Daoy (cell line): Measurements from ENCODE around the gene FBXW10. TPM values are rescaled to one million over a fixed set of nuclear protein-coding genes. Genes with fewer than 3 reads are reported as not detected.
"Not testable (repeated sequence)": the region's sequence is repeated elsewhere in the genome, so short reads cannot be mapped to it uniquely, and the experiment has no call there.

Experiments used
- DNase-seq: peaks from one replicate; pipeline ENCODE4 v3.0.0-alpha.2; 2015; ENCODE audit warnings: low read depth
- total RNA-seq: library from RNA; depleted of rRNA; stranded (reverse); fragments of >200 nt; shearing (Covaris generic); gene quantifications from 2 replicates; pipeline ENCODE4 v1.2.3, GENCODE V29; 2014; rRNA removed

FBXW10 gene
- total RNA-seq: 0.06 TPM in 1 of 2 replicates, not detected in the other

GRCh38 chr17:18743699-18744421 lies at the start of gene FBXW10:
TSS of gene FBXW10 (plus strand) at chr17:18744054. CDS start at chr17:18744245, 191 bp downstream.
- DNase-seq: not testable (repeated sequence)

- not testable (repeated sequence) for DNase-seq
These were observed 48.7 kb upstream of the FBXW10 start for GRCh38 chr17:18695143-18695542.

GRCh38 chr17:18698473-18699103 lies 45.3 kb upstream of the FBXW10 start:
- not testable (repeated sequence) for DNase-seq

- not testable (repeated sequence) for DNase-seq
These were observed 37.9 kb upstream of the FBXW10 start for GRCh38 chr17:18705955-18706354.

GRCh38 chr17:18708215-18708614 lies 35.6 kb upstream of the FBXW10 start:
- DNase-seq: not testable (repeated sequence)

GRCh38 chr17:18712354-18712999 lies 31.4 kb upstream of the FBXW10 start:
- DNase-seq: peak; percentile 73

- DNase-seq: peak; percentile 87
These were observed 25.0 kb upstream of the FBXW10 start for GRCh38 chr17:18718643-18719427.

- DNase-seq: not testable (repeated sequence)
These were observed 24.3 kb upstream of the FBXW10 start for GRCh38 chr17:18719428-18720110.

GRCh38 chr17:18721775-18722547 lies 21.9 kb upstream of the FBXW10 start:
- DNase-seq: not testable (repeated sequence)

GRCh38 chr17:18722612-18723011 lies 21.2 kb upstream of the FBXW10 start:
- not testable (repeated sequence) for DNase-seq

- DNase-seq: not testable (repeated sequence)
These were observed 20.3 kb upstream of the FBXW10 start for GRCh38 chr17:18723509-18723908.

- not testable (repeated sequence) for DNase-seq
These were observed 11.4 kb upstream of the FBXW10 start for GRCh38 chr17:18732438-18732837.

- not testable (repeated sequence) for DNase-seq
These were observed 10.5 kb upstream of the FBXW10 start for GRCh38 chr17:18733350-18733749.

GRCh38 chr17:18739616-18740391 lies 4.0 kb upstream of the FBXW10 start:
- not testable (repeated sequence) for DNase-seq

GRCh38 chr17:18741228-18741627 lies 2.6 kb upstream of the FBXW10 start:
- DNase-seq: not testable (repeated sequence)

GRCh38 chr17:18744726-18745125 lies 872 bp downstream of the FBXW10 start:
- not testable (repeated sequence) for DNase-seq

- DNase-seq: not testable (repeated sequence)
These were observed 2.7 kb downstream of the FBXW10 start for GRCh38 chr17:18746551-18746950.

GRCh38 chr17:18747501-18747900 lies 3.6 kb downstream of the FBXW10 start:
- DNase-seq: not testable (repeated sequence)

- DNase-seq: not testable (repeated sequence)
These were observed 6.4 kb downstream of the FBXW10 start for GRCh38 chr17:18750242-18750641.
